NT2/D1 (cell line): ENCODE measurements around the gene GRK2.

ENCODE experiments used
- DNase-seq: peaks from one replicate; pipeline ENCODE4 v3.0.0-alpha.2; 2011; ENCODE audit warnings: low read depth, low spot score
- H3K27me3 ChIP-seq: 2 replicates; pipeline ENCODE4 v1.6.0; 2011; ENCODE audit warnings: mild to moderate bottlenecking; ENCODE audit not compliant: insufficient read length, insufficient read depth
- H3K36me3 ChIP-seq: 2 replicates; pipeline ENCODE4 v1.6.1; 2011; ENCODE audit warnings: mild to moderate bottlenecking, low read length, mixed read lengths; ENCODE audit not compliant: insufficient read depth, insufficient read length
- H3K4me1 ChIP-seq: 2 replicates; pipeline ENCODE4 v1.5.1; 2011; ENCODE audit not compliant: insufficient read depth, insufficient read length
- H3K4me3 ChIP-seq: 2 replicates; pipeline ENCODE4 v1.5.1; 2011; ENCODE audit warnings: low read depth; ENCODE audit not compliant: insufficient read length
- H3K9ac ChIP-seq: 2 replicates; pipeline ENCODE4 v1.6.0; 2011; ENCODE audit warnings: low read depth; ENCODE audit not compliant: insufficient read length
- H3K9me3 ChIP-seq: 2 replicates; pipeline ENCODE4 v1.5.1; 2011; ENCODE audit warnings: mild to moderate bottlenecking, low read length; ENCODE audit not compliant: insufficient read depth
- SUZ12 ChIP-seq: IDR thresholded peaks from 2 replicates; pipeline ENCODE4 v1.6.1; 2011; ENCODE audit not compliant: insufficient read length, insufficient read depth; ENCODE audit errors: extremely low read depth
- YY1 ChIP-seq: IDR thresholded peaks from 2 replicates; pipeline ENCODE4 v1.6.1; 2011; ENCODE audit not compliant: insufficient read length, insufficient read depth
- ZNF274 ChIP-seq: IDR thresholded peaks from 2 replicates; pipeline ENCODE4 v1.6.1; 2011; ENCODE audit warnings: mild to moderate bottlenecking, low read depth, low read length

GRK2 gene

GRCh38 chr11:67310246-67311050, 44.2 kb downstream of the GRK2 start:
- Histone ChIP-seq H3K36me3 (peaks cover 57% of the 10 kb centered on the region), H3K9ac (no peak overlapping the region), H3K27me3 (no peaks in the 10 kb centered on the region)

GRCh38 chr11:67311051-67311555, 44.8 kb downstream of the GRK2 start:
- TF ChIP-seq ZNF274 = no peak
- no peak for TF ChIP-seq YY1
- TF ChIP-seq SUZ12 = no peak
- peaks cover 57% of the 10 kb centered on the region for H3K36me3 ChIP-seq
- H3K27me3 ChIP-seq = no peaks in the 10 kb centered on the region
- DNase-seq = no peak
- H3K9me3 ChIP-seq = no peaks in the 10 kb centered on the region
- no peak overlapping the region for H3K4me3 ChIP-seq
- no peak overlapping the region for H3K9ac ChIP-seq
- H3K4me1 ChIP-seq = peaks cover 23% of the 10 kb centered on the region

More at GRCh38 chr11:67310246-67311050, 44.2 kb downstream of the GRK2 start:
- Histone ChIP-seq H3K4me1 (peaks cover 20% of the 10 kb centered on the region), H3K4me3 (no peak overlapping the region), H3K9me3 (no peaks in the 10 kb centered on the region)
- DNase-seq = no peak
- TF ChIP-seq YY1 (no peak), ZNF274 (no peak), SUZ12 (no peak)

- Histone ChIP-seq H3K4me1 (peaks cover 23% of the 10 kb centered on the region), H3K27me3 (no peaks in the 10 kb centered on the region), H3K9ac (no peak overlapping the region), H3K9me3 (no peaks in the 10 kb centered on the region), H3K36me3 (peaks cover 53% of the 10 kb centered on the region), H3K4me3 (no peak overlapping the region)
- DNase-seq = no peak
- TF ChIP-seq ZNF274 (no peak), SUZ12 (no peak), YY1 (no peak)
Measured at GRCh38 chr11:67311556-67312082, 45.3 kb downstream of the GRK2 start.

GRCh38 chr11:67312187-67313021, 46.1 kb downstream of the GRK2 start:
- Histone ChIP-seq H3K4me3 (no peak overlapping the region), H3K4me1 (peaks cover 18% of the 10 kb centered on the region), H3K9me3 (no peaks in the 10 kb centered on the region), H3K27me3 (no peaks in the 10 kb centered on the region), H3K9ac (no peak overlapping the region), H3K36me3 (peaks cover 45% of the 10 kb centered on the region)
- DNase-seq = no peak
- no peak for TF ChIP-seq SUZ12
- no peak for TF ChIP-seq ZNF274
- no peak for TF ChIP-seq YY1

GRCh38 chr11:67313125-67313890, 47.0 kb downstream of the GRK2 start:
- TF ChIP-seq ZNF274 (no peak), YY1 (no peak), SUZ12 (no peak)
- no peaks in the 10 kb centered on the region for H3K9me3 ChIP-seq

GRCh38 chr11:67314218-67314617, 47.9 kb downstream of the GRK2 start:
- Histone ChIP-seq H3K27me3 (peaks cover 15% of the 10 kb centered on the region), H3K4me1 (peaks cover 12% of the 10 kb centered on the region), H3K36me3 (peaks cover 28% of the 10 kb centered on the region), H3K9me3 (no peaks in the 10 kb centered on the region), H3K4me3 (no peak overlapping the region), H3K9ac (no peak overlapping the region)
- DNase-seq = no peak
- no peak for TF ChIP-seq SUZ12
- TF ChIP-seq ZNF274 = no peak
- TF ChIP-seq YY1 = no peak

More at GRCh38 chr11:67313125-67313890, 47.0 kb downstream of the GRK2 start:
- no peak overlapping the region for H3K9ac ChIP-seq
- H3K27me3 ChIP-seq = peaks cover 6% of the 10 kb centered on the region
- peaks cover 37% of the 10 kb centered on the region for H3K36me3 ChIP-seq
- H3K4me3 ChIP-seq = no peak overlapping the region
- DNase-seq = no peak
- H3K4me1 ChIP-seq = peaks cover 15% of the 10 kb centered on the region
